Mucosa of gallbladder (tissue), 1 donor: ENCODE measurements around the gene FAM171A1. TPM values are rescaled to one million over a fixed set of nuclear protein-coding genes. Genes with fewer than 3 reads are reported as not detected.

Source experiments
- DNase-seq: peaks from one replicate; pipeline ENCODE4 v3.0.0-alpha.2; 2020; ENCODE audit warnings: low spot score
- total RNA-seq: library from RNA; stranded (reverse); gene quantifications from one replicate; pipeline ENCODE4 v1.2.1, GENCODE V29; 2021
- donor health status: DM: no; HTN: no; CAD: no.

FAM171A1 gene
- total RNA-seq, 1 donor from 2014 or later, result 73.9 TPM

GRCh38 chr10:15244635-15245197, 126.4 kb downstream of the FAM171A1 start:
- DNase-seq, result no peak

GRCh38 chr10:15242261-15242840, 128.7 kb downstream of the FAM171A1 start:
- no peak for DNase-seq

- DNase-seq, result no peak
These were observed 129.8 kb downstream of the FAM171A1 start for GRCh38 chr10:15241306-15241705.

GRCh38 chr10:15238555-15239335, 132.3 kb downstream of the FAM171A1 start:
- DNase-seq, result no peak

- DNase-seq, result no peak
These were observed 133.7 kb downstream of the FAM171A1 start for GRCh38 chr10:15237351-15237750.

- DNase-seq, result no peak
These were observed 134.7 kb downstream of the FAM171A1 start for GRCh38 chr10:15236340-15236739.

- DNase-seq, result no peak
These were observed 138.8 kb downstream of the FAM171A1 start for GRCh38 chr10:15232279-15232678.

GRCh38 chr10:15231426-15231825, 139.7 kb downstream of the FAM171A1 start:
- no peak for DNase-seq

- DNase-seq, result no peak
These were observed 140.8 kb downstream of the FAM171A1 start for GRCh38 chr10:15230257-15230656.

- DNase-seq, result no peak
These were observed 141.8 kb downstream of the FAM171A1 start for GRCh38 chr10:15229268-15229667.

- DNase-seq, result no peak
These were observed 142.7 kb downstream of the FAM171A1 start for GRCh38 chr10:15228426-15228825.

- DNase-seq, result no peak
These were observed 143.3 kb downstream of the FAM171A1 start for GRCh38 chr10:15227611-15228372.

- no peak for DNase-seq
These were observed 145.6 kb downstream of the FAM171A1 start for GRCh38 chr10:15225511-15225910.

GRCh38 chr10:15224948-15225347, 146.1 kb downstream of the FAM171A1 start:
- no peak for DNase-seq

GRCh38 chr10:15223174-15223573, 147.9 kb downstream of the FAM171A1 start:
- DNase-seq, result no peak

- DNase-seq, result no peak
These were observed 148.6 kb downstream of the FAM171A1 start for GRCh38 chr10:15222511-15222910.

- DNase-seq, result no peak
These were observed 150.6 kb downstream of the FAM171A1 start for GRCh38 chr10:15220445-15220844.

GRCh38 chr10:15216700-15217099, 154.4 kb downstream of the FAM171A1 start:
- DNase-seq, result no peak

- no peak for DNase-seq
These were observed 156.9 kb downstream of the FAM171A1 start for GRCh38 chr10:15214237-15214636.

- DNase-seq, result no peak
These were observed 157.6 kb downstream of the FAM171A1 start for GRCh38 chr10:15213461-15213861.

- DNase-seq, result no peak
These were observed 159.6 kb downstream of the FAM171A1 start for GRCh38 chr10:15211464-15211979.

- DNase-seq, result no peak
These were observed 160.6 kb downstream of the FAM171A1 start for GRCh38 chr10:15210521-15210920.
